SK-N-MC (cell line): ENCODE measurements around the gene FHOD3.

Experiments used
- DNase-seq: peaks from one replicate; pipeline ENCODE4 v3.0.0-alpha.2; 2011; ENCODE audit warnings: low read depth, low spot score
- H3K27ac ChIP-seq: fragments of 200-600 bp; sonication (generic); 2 replicates; pipeline ENCODE4 v1.5.1; 2016; ENCODE audit warnings: mixed run types
- H3K36me3 ChIP-seq: fragments of 200-600 bp; sonication (generic); 2 replicates; pipeline ENCODE4 v1.6.1; 2017; ENCODE audit warnings: antibody characterized with exemption, low read length, mixed read lengths; ENCODE audit not compliant: insufficient read depth
- H3K4me3 ChIP-seq: fragments of 200-600 bp; sonication (generic); 2 replicates; pipeline ENCODE4 v1.5.1; 2016
- H3K9ac ChIP-seq: fragments of 200-600 bp; sonication (generic); 2 replicates; pipeline ENCODE4 v1.8.0; 2017; ENCODE audit warnings: mixed run types, mixed read lengths; ENCODE audit not compliant: insufficient read length
- H3K9me3 ChIP-seq: fragments of 200-600 bp; sonication (generic); 2 replicates; pipeline ENCODE4 v1.6.1; 2017; ENCODE audit warnings: low read depth, mild to moderate bottlenecking, antibody characterized with exemption, low read length, moderate library complexity, mixed read lengths
- EZH2 ChIP-seq: fragments of 200-600 bp; sonication (generic); IDR thresholded peaks from one replicate; pipeline ENCODE4 v1.6.1; 2017; ENCODE audit warnings: antibody characterized with exemption
- FOXP2 ChIP-seq: optimal IDR thresholded peaks from 2 replicates; pipeline ENCODE3; 2011; ENCODE audit warnings: mild to moderate bottlenecking, moderate library complexity; ENCODE audit not compliant: insufficient read depth; ENCODE audit errors: extremely low read length, control extremely low read depth
- POLR2AphosphoS5 ChIP-seq: IDR thresholded peaks from 2 replicates; pipeline ENCODE4 v1.6.1; 2012; ENCODE audit warnings: mild to moderate bottlenecking, low read depth, low read length, borderline replicate concordance

Gene FHOD3

DNA sequence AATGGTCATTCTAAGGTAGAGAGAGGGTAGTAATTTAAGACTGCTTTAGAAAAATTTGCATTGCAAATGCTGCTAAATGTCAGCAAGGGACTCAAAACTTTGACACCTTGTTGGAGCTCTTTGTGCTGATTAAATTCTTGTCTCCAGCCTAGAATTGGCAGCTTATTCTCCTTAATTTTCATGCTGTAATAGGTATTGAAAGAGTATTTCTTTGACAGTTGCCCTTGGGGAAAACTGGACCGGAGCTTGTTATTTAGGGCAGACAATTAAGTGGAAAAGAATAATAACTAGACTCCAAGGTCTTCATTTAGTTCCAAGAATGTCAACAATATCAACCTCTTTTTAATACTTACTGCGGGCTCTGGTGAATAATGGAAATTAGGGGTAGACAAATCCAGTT, 267.3 kb downstream of the FHOD3 start:
- no peak overlapping the region for H3K4me3 ChIP-seq
- H3K9ac ChIP-seq, result no peak overlapping the region
- H3K9me3 ChIP-seq, result no peaks in the 10 kb centered on the region
- no peaks in the 10 kb centered on the region for H3K36me3 ChIP-seq
- TF ChIP-seq FOXP2 (no peak), EZH2 (no peak), POLR2AphosphoS5 (no peak)
- DNase-seq, result no peak
- H3K27ac ChIP-seq, result no peak overlapping the region

DNA sequence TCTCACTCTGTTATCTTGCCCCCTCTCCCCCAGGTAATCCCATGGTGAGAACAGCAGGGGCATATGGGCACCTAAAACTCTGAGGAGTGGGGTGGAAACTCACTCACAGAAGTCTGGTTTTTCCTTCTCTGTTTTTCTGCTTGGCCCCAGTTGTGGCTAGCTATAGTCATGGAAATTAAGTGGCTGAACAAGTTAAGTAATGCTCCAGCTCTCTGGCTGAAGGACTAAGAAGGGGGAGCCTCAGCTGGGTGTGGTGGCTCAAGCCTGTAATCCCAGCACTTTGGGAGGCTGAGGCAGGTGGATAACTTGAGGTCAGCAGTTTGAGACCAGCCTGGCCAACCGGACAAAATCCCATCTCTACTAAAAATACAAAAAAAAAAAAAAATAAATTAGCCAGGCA, 270.3 kb downstream of the FHOD3 start:
- TF ChIP-seq FOXP2 (no peak), EZH2 (no peak), POLR2AphosphoS5 (no peak)
- Histone ChIP-seq H3K27ac (no peak overlapping the region), H3K9ac (no peak overlapping the region), H3K9me3 (no peaks in the 10 kb centered on the region), H3K4me3 (no peak overlapping the region), H3K36me3 (no peaks in the 10 kb centered on the region)
- DNase-seq, result no peak

DNA sequence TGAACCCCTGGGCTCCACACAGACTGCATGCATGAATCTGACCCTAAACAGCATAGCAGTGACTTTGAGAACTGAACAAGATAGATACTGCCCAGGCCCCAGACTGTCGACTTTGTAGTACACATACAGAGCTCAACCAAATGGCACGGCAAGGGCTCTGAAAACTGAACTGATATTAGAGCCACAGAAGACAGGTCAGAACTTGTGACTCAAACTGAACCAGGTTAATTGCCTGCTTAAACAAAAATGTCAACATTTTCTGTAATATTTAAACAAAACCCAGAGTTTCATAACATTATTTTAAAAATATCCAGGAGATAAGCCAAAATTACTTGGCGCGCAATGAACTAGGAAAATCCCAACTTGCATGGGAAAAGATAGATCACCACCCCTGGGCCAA, 271.0 kb downstream of the FHOD3 start:
- Histone ChIP-seq H3K4me3 (no peak overlapping the region), H3K27ac (no peak overlapping the region), H3K36me3 (no peaks in the 10 kb centered on the region), H3K9me3 (no peaks in the 10 kb centered on the region), H3K9ac (no peak overlapping the region)
- no peak for DNase-seq
- TF ChIP-seq FOXP2, result no peak
- TF ChIP-seq EZH2, result no peak
- TF ChIP-seq POLR2AphosphoS5, result no peak

DNA sequence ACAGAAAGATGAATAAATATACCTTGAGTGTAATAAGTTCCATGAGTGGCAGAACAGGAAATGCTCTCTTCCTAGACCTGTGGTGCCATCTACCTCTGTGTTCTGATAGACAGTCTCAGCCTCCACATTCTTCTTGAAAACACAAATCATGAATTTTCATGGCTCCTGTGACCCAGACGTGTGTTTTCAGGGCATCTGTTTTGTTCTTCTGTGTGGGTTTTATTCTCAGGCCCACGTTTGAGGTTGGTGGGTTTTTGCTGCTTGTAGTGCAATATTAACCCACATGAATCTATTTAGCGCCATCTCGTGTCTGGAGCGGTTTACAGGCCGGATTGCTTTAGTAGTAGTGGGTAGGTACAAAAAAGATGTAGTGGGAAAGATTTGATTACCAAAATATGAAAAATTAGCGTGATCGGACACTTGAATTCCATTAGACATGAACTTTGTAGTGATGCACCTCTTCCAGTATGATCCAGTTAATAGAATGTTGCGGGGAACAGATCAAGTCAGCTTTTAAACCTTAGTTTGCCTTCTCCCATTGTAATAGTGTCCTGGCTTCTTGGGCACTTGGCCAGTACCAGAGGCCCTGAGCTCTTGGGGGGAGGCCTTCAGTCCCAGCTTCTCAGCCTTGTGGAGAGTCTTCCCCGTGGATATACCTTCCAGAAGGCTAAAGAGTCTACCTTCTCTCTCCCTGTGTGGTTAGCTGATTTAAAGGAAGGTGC, 274.8 kb downstream of the FHOD3 start:
- H3K4me3 ChIP-seq, result no peak overlapping the region
- no peak for DNase-seq
- TF ChIP-seq POLR2AphosphoS5 (no peak), FOXP2 (no peak), EZH2 (no peak)
- no peak overlapping the region for H3K9ac ChIP-seq
- no peaks in the 10 kb centered on the region for H3K9me3 ChIP-seq
- no peak overlapping the region for H3K27ac ChIP-seq
- no peaks in the 10 kb centered on the region for H3K36me3 ChIP-seq

DNA sequence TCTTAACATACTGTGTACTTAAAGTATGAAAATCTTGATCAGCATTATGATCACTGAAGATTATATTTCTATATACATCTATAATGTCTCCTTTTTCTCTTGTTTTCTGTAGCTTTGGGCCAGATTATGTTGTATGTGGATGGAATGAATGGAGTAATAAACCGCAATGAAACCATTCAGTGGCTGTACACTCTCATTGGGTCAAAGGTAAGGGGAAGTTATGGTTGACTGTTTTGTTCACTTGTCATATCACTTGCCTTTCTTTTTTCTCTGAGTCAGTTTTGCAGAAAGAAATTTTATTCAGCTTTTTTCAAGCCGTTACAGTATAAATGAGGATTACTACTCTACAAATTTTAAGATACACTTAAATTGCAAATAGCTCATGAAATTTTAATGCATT, 278.8 kb downstream of the FHOD3 start:
- TF ChIP-seq EZH2 (no peak), FOXP2 (no peak), POLR2AphosphoS5 (no peak)
- H3K9ac ChIP-seq, result no peak overlapping the region
- H3K27ac ChIP-seq, result no peak overlapping the region
- DNase-seq, result no peak
- no peaks in the 10 kb centered on the region for H3K9me3 ChIP-seq
- H3K4me3 ChIP-seq, result no peak overlapping the region
- H3K36me3 ChIP-seq, result no peaks in the 10 kb centered on the region

DNA sequence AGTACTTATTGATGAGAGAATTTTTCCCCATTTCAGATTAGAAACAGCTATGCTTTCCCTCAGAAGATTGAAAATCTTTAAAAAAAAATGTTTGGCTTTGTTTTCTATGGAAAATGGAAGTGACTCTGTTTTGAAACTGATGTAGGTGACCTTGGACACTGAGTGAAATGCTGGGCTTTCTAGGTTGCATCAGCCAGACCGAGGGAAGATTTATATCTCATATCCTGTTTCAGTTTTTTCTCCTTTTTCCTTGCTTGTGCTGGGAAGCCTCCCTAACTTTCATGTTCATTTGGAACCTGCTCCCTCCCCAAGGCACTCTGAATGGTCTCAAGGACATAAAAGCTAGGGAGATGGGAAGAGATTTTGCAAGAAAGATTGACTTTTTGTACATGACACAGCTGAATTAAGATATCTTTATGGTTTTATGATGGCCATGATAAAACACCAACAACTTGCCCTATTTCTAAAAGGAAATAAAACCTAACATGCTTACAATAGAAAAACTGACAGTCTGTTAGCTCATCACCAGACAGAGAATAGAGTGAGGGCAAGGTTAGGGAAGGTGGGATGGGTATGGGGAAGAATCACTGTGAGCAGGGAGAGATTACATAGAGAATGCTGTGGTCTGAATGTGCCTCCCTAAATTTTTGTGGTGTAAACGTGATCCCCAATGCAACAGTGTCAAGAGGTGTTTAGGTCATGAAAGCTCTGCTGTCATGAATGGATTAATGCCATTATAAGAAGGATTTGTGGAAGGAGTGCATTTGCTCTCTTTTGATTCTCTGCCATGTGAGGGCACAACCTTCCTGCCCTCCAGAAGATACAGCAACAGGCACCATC, 281.6 kb downstream of the FHOD3 start:
- Histone ChIP-seq H3K27ac (no peak overlapping the region), H3K9me3 (no peaks in the 10 kb centered on the region), H3K36me3 (no peaks in the 10 kb centered on the region), H3K4me3 (no peak overlapping the region), H3K9ac (no peak overlapping the region)
- no peak for DNase-seq
- TF ChIP-seq POLR2AphosphoS5, result no peak
- TF ChIP-seq FOXP2, result no peak
- no peak for TF ChIP-seq EZH2

DNA sequence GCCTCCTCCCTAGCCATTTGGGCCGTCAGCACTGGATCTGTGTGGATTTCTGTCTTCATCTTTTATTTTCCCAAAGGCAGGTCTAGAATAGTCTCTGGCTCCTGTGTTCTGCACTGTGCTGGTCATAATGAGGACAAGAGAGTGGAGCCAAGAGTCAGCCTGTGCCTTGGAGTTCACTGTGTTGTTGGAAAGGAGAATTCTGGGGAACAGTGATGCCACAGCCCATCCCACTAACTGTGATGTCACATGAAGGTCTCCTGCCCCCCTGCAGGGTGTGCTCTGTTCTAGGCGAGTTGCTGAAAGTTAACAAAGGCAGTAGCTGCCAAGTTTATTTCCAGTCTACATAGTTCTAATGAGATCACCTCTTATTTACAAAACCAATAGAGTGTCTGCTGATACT, 282.8 kb downstream of the FHOD3 start:
- no peak for DNase-seq
- Histone ChIP-seq H3K27ac (no peak overlapping the region), H3K9me3 (no peaks in the 10 kb centered on the region), H3K9ac (no peak overlapping the region), H3K4me3 (no peak overlapping the region), H3K36me3 (no peaks in the 10 kb centered on the region)
- TF ChIP-seq EZH2, result no peak
- no peak for TF ChIP-seq POLR2AphosphoS5
- TF ChIP-seq FOXP2, result no peak

DNA sequence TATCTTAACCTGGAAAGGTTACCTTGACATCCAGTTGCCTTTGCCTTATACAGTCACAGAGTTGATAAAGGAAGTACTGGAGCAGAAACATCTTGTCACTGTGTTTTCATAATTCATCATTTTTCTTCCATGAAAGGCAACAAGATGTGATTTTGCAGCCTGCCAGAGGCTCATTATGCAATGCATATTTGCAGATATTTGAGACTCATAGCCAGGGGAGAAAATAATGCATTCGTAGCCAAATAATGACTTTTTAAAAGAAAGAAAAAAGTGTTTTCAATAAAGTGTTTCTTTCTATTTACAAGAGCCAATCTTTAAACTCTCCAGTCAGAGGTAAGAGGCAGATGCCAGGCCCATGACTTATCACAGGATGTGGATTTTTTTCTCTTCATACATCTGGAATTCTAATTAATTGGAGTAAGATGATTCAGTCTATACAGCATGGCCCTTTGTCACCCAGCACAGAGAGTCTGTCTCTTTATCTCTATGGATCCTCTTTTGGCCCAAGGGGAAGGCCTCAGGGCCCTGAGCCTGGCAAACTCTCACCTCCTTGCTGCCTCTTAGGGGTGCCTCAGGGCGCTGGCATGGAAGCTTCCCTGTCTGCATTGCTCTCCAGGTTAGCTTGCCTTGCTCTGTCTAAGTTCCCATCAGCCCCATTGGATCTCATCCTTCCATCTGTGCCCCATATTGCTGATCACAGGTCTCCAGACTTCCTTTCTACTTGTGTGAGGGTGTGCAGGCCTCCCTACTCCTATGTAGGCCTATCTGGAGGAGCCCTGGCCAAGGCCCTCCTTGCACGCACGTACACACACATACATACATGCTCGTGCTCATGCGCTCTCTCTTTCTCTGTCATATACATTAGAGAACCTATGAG, 283.6 kb downstream of the FHOD3 start:
- TF ChIP-seq EZH2 (no peak), POLR2AphosphoS5 (no peak), FOXP2 (no peak)
- no peak overlapping the region for H3K4me3 ChIP-seq
- H3K36me3 ChIP-seq, result no peaks in the 10 kb centered on the region
- H3K9me3 ChIP-seq, result no peaks in the 10 kb centered on the region
- H3K27ac ChIP-seq, result no peak overlapping the region
- H3K9ac ChIP-seq, result no peak overlapping the region
- no peak for DNase-seq
